NT2/D1 (cell line): ENCODE measurements around the gene NPEPPS.

Source experiments
- DNase-seq: peaks from one replicate; pipeline ENCODE4 v3.0.0-alpha.2; 2011; ENCODE audit warnings: low read depth, low spot score
- H3K27me3 ChIP-seq: 2 replicates; pipeline ENCODE4 v1.6.0; 2011; ENCODE audit warnings: mild to moderate bottlenecking; ENCODE audit not compliant: insufficient read length, insufficient read depth
- H3K36me3 ChIP-seq: 2 replicates; pipeline ENCODE4 v1.6.1; 2011; ENCODE audit warnings: mild to moderate bottlenecking, low read length, mixed read lengths; ENCODE audit not compliant: insufficient read depth, insufficient read length
- H3K4me1 ChIP-seq: 2 replicates; pipeline ENCODE4 v1.5.1; 2011; ENCODE audit not compliant: insufficient read depth, insufficient read length
- H3K4me3 ChIP-seq: 2 replicates; pipeline ENCODE4 v1.5.1; 2011; ENCODE audit warnings: low read depth; ENCODE audit not compliant: insufficient read length
- H3K9ac ChIP-seq: 2 replicates; pipeline ENCODE4 v1.6.0; 2011; ENCODE audit warnings: low read depth; ENCODE audit not compliant: insufficient read length
- H3K9me3 ChIP-seq: 2 replicates; pipeline ENCODE4 v1.5.1; 2011; ENCODE audit warnings: mild to moderate bottlenecking, low read length; ENCODE audit not compliant: insufficient read depth
- SUZ12 ChIP-seq: IDR thresholded peaks from 2 replicates; pipeline ENCODE4 v1.6.1; 2011; ENCODE audit not compliant: insufficient read length, insufficient read depth; ENCODE audit errors: extremely low read depth
- YY1 ChIP-seq: IDR thresholded peaks from 2 replicates; pipeline ENCODE4 v1.6.1; 2011; ENCODE audit not compliant: insufficient read length, insufficient read depth
- ZNF274 ChIP-seq: IDR thresholded peaks from 2 replicates; pipeline ENCODE4 v1.6.1; 2011; ENCODE audit warnings: mild to moderate bottlenecking, low read depth, low read length

Gene NPEPPS

DNA sequence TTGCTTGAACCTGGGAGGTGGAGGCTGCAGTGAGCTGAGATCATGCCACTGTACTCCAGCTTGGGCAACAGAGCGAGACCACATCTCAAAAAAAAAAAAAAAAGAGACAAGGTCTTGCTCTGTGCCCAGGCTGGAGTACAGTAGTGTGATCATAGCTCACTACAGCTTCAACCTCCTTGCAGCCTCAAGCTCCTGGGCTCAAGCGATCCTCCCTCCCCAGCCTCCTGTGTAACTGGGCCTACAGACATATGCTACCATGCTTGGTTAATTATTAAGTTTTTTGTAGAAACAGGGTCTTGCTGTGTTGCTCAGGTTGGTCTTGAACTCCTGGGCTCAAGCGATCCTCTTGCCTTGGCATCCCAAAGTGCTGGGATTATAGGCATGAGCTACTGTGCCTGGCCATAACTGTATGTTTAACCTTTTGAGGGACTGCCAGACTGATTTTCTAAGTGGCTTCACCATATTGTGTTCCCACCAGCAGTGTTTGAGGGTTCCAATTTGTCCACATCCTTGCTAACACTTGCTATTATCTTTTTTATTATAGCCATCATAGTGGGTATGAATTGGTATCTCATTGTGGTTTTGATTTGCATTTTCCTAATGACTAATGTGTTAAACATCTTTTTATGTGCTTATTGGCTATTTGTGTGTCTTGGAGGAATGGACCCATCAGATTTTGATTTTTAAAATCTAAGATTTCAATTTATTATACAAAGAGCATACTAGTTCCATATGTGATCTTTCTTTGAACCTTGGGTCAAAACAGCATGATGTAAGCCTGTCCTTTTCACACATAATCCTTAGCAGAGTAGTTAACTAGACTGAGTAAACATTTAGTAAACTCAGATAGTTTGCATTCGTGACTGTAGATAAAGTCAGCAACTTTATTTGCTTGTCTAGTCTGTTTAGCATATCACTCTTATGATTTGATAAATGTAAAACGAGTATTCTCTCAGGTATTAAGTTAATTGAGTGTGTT is 80.8 kb downstream of the NPEPPS start:
- DNase-seq, result no peak
- Histone ChIP-seq H3K9ac (no peak overlapping the region), H3K9me3 (no peaks in the 10 kb centered on the region), H3K4me1 (no peaks in the 10 kb centered on the region), H3K36me3 (peaks cover 79% of the 10 kb centered on the region), H3K4me3 (no peak overlapping the region), H3K27me3 (no peaks in the 10 kb centered on the region)
- TF ChIP-seq YY1 (no peak), ZNF274 (no peak)

GRCh38 chr17:47615766-47616424 is 85.0 kb downstream of the NPEPPS start:
- Histone ChIP-seq H3K36me3 (peaks cover 85% of the 10 kb centered on the region), H3K4me3 (no peak overlapping the region), H3K27me3 (no peaks in the 10 kb centered on the region), H3K9ac (no peak overlapping the region), H3K4me1 (no peaks in the 10 kb centered on the region), H3K9me3 (no peaks in the 10 kb centered on the region)
- DNase-seq, result no peak
- no peak for TF ChIP-seq ZNF274
- no peak for TF ChIP-seq SUZ12
- TF ChIP-seq YY1, result no peak

GRCh38 chr17:47618410-47618809 is 87.5 kb downstream of the NPEPPS start:
- peaks cover 66% of the 10 kb centered on the region for H3K36me3 ChIP-seq
- DNase-seq, result no peak
- no peaks in the 10 kb centered on the region for H3K27me3 ChIP-seq
- TF ChIP-seq SUZ12 (no peak), YY1 (no peak), ZNF274 (no peak)
- no peak overlapping the region for H3K9ac ChIP-seq
- H3K9me3 ChIP-seq, result no peaks in the 10 kb centered on the region
- H3K4me3 ChIP-seq, result no peak overlapping the region
- H3K4me1 ChIP-seq, result no peaks in the 10 kb centered on the region

GRCh38 chr17:47620503-47621245 is 89.8 kb downstream of the NPEPPS start:
- no peak overlapping the region for H3K4me3 ChIP-seq
- H3K27me3 ChIP-seq, result no peaks in the 10 kb centered on the region
- H3K9me3 ChIP-seq, result no peaks in the 10 kb centered on the region
- TF ChIP-seq SUZ12 (no peak), ZNF274 (no peak), YY1 (no peak)
- peaks cover 59% of the 10 kb centered on the region for H3K36me3 ChIP-seq
- peaks cover 4% of the 10 kb centered on the region for H3K4me1 ChIP-seq
- DNase-seq, result no peak
- H3K9ac ChIP-seq, result no peak overlapping the region

GRCh38 chr17:47621293-47622179 is 90.6 kb downstream of the NPEPPS start:
- H3K27me3 ChIP-seq, result no peaks in the 10 kb centered on the region
- H3K4me3 ChIP-seq, result no peak overlapping the region
- DNase-seq, result peak; percentile 46
- no peak overlapping the region for H3K9ac ChIP-seq
- H3K36me3 ChIP-seq, result peaks cover 54% of the 10 kb centered on the region
- H3K4me1 ChIP-seq, result peaks cover 4% of the 10 kb centered on the region
- no peaks in the 10 kb centered on the region for H3K9me3 ChIP-seq
- peak; percentile 47 for TF ChIP-seq YY1
- no peak for TF ChIP-seq ZNF274
- TF ChIP-seq SUZ12, result no peak

- H3K27me3 ChIP-seq, result no peaks in the 10 kb centered on the region
- peaks cover 4% of the 10 kb centered on the region for H3K4me1 ChIP-seq
- peaks cover 49% of the 10 kb centered on the region for H3K36me3 ChIP-seq
- no peak for TF ChIP-seq YY1
- TF ChIP-seq ZNF274, result no peak
- TF ChIP-seq SUZ12, result no peak
- DNase-seq, result no peak
- H3K9me3 ChIP-seq, result no peaks in the 10 kb centered on the region
- H3K9ac ChIP-seq, result no peak overlapping the region
- H3K4me3 ChIP-seq, result no peak overlapping the region
Measured at GRCh38 chr17:47622180-47622549, 91.3 kb downstream of the NPEPPS start.
